HepG2 (cell line): ENCODE data around the gene MMP12. TPM values are rescaled to one million over a fixed set of nuclear protein-coding genes. Genes with fewer than 3 reads are reported as not detected.

Experiments used
- ATAC-seq: fragments of 200-7000 bp; cut with Tn5 transposase; 3 replicates; pipeline ENCODE4 v1.9.1; 2020; ENCODE audit warnings: mild to moderate bottlenecking, moderate library complexity
- BruUV-seq: library from RNA; stranded (reverse); fragments of 400-500 nt; replicated peaks from 2 replicates; lab custom pipeline; 2021; lab: Mats Ljungman, UMichigan
- CTCF ChIA-PET: fragments of 300-600 bp; formaldehyde crosslinking; extraction: SDS; loops from one replicate; lab custom pipeline; 2021; ENCODE audit warnings: low total read pairs, inconsistent platforms, low intra/inter-chr PET ratio; lab: Yijun Ruan, JAX
- POLR2A ChIA-PET: fragments of 350-600 bp; sonication (Branson Sonifier 250); formaldehyde crosslinking; loops from one replicate; lab custom pipeline; 2020; ENCODE audit warnings: antibody characterized with exemption, inconsistent platforms; lab: Yijun Ruan, JAX
- DNase-seq: peaks from one replicate; pipeline ENCODE4 v3.0.0-alpha.2; 2015; ENCODE audit warnings: low spot score
- FAIRE-seq: peaks from 3 replicates; lab custom pipeline; 2011; peaks lifted over from hg19 to GRCh38; lab: Jason Lieb, UNC
- H2AFZ ChIP-seq: one replicate; pipeline ENCODE4 v1.6.1; 2011; ENCODE audit warnings: low read length, inconsistent platforms
- H3K27ac ChIP-seq: fragments of 300-600 bp; 3 replicates; pipeline ENCODE4 v1.8.0; 2011; ENCODE audit warnings: mixed run types, mild to moderate bottlenecking, mixed read lengths, low read length, inconsistent platforms; ENCODE audit not compliant: insufficient read depth; ENCODE audit errors: extremely low read length
- H3K27me3 ChIP-seq, 2 experiments: fragments of 200-600 bp in 1 of 2; 2 replicates in 1 of 2; 3 replicates in 1 of 2; pipeline versions ENCODE4 v1.6.0 to v1.8.0; 2011; ENCODE audit warnings: low read length in 2 of 2, mild to moderate bottlenecking in 2 of 2, moderate library complexity in 2 of 2, inconsistent platforms in 1 of 2; ENCODE audit not compliant: insufficient read depth in 2 of 2, control insufficient read depth in 1 of 2
- H3K36me3 ChIP-seq, 2 experiments: fragments of 200-600 bp in 1 of 2; replicated peaks in 1 of 2; 2 replicates in 1 of 2; 3 replicates in 1 of 2; pipeline versions ENCODE4 v1.5.1 to v1.8.0; 2011; ENCODE audit warnings: low read length in 2 of 2, inconsistent platforms in 1 of 2; ENCODE audit not compliant: insufficient read depth in 2 of 2, control insufficient read depth in 1 of 2
- H3K4me1 ChIP-seq: 2 replicates; pipeline ENCODE4 v1.5.1; 2012; ENCODE audit warnings: low read length, inconsistent platforms; ENCODE audit not compliant: insufficient read depth
- H3K4me2 ChIP-seq: 2 replicates; pipeline ENCODE4 v1.6.0; 2011; ENCODE audit warnings: low read depth, low read length, inconsistent platforms
- H3K4me3 ChIP-seq, 3 experiments: fragments of 200-600 bp in 1 of 3; sonication (generic), shearing (Covaris generic) in 1 of 3; replicated peaks in 1 of 3; 2 replicates each; pipeline ENCODE4 v1.5.1; 2011 to 2016; ENCODE audit warnings: low read length in 3 of 3, inconsistent platforms in 2 of 3, low read depth in 2 of 3, mild to moderate bottlenecking in 2 of 3, control low read depth in 1 of 3, mixed read lengths in 1 of 3; ENCODE audit not compliant: insufficient read depth in 1 of 3
- H3K79me2 ChIP-seq: one replicate; pipeline ENCODE4 v1.6.1; 2011; ENCODE audit warnings: low read length, inconsistent platforms; ENCODE audit not compliant: insufficient read depth
- H3K9ac ChIP-seq: 2 replicates; pipeline ENCODE4 v1.6.0; 2011; ENCODE audit warnings: mild to moderate bottlenecking, low read depth, low read length, inconsistent platforms; ENCODE audit not compliant: insufficient read depth
- H3K9me3 ChIP-seq: 2 replicates; pipeline ENCODE4 v1.5.1; 2012; ENCODE audit warnings: mild to moderate bottlenecking, low read length
- H4K20me1 ChIP-seq: 2 replicates; pipeline ENCODE4 v1.6.0; 2011; ENCODE audit warnings: inconsistent platforms, mild to moderate bottlenecking, low read length, moderate library complexity; ENCODE audit not compliant: insufficient read depth
- HNRNPUL1 ChIP-seq: fragments of 200-400 bp; formaldehyde crosslinking; IDR thresholded peaks from 2 replicates; pipeline ENCODE4 v1.6.1; 2017; ENCODE audit warnings: low read depth, mild to moderate bottlenecking, low read length, moderate library complexity
- HOXA7 ChIP-seq: sonication (generic); formaldehyde crosslinking; IDR thresholded peaks from 2 replicates; pipeline ENCODE4 v1.8.1; 2022; ENCODE audit warnings: mild to moderate bottlenecking, missing genetic modification reagents, moderate library complexity
- POGK ChIP-seq: sonication (generic); formaldehyde crosslinking; conservative IDR thresholded peaks from 2 replicates; pipeline ENCODE4 v1.8.0; 2022; ENCODE audit warnings: mild to moderate bottlenecking, moderate library complexity, missing genetic modification reagents
- RBM22 ChIP-seq: fragments of 200-400 bp; formaldehyde crosslinking; optimal IDR thresholded peaks from 2 replicates; pipeline ENCODE3; 2017; ENCODE audit warnings: mild to moderate bottlenecking, low read length, moderate library complexity
- RFX3 ChIP-seq: IDR thresholded peaks from 2 replicates; pipeline ENCODE4 v1.6.1; 2016; ENCODE audit warnings: missing biosample characterization, missing genetic modification reagents
- SNAPC5 ChIP-seq: sonication (generic); formaldehyde crosslinking; IDR thresholded peaks from 2 replicates; pipeline ENCODE4 v1.8.1; 2023; ENCODE audit warnings: mild to moderate bottlenecking, missing genetic modification reagents, borderline replicate concordance
- ZNF296 ChIP-seq: sonication (generic); formaldehyde crosslinking; conservative IDR thresholded peaks from 2 replicates; pipeline ENCODE4 v1.5.0; 2020; ENCODE audit warnings: mild to moderate bottlenecking, missing genetic modification reagents
- ZNF34 ChIP-seq: sonication (generic); formaldehyde crosslinking; IDR thresholded peaks from 2 replicates; pipeline ENCODE4 v1.4.0; 2020; ENCODE audit warnings: mild to moderate bottlenecking, missing genetic modification reagents, borderline replicate concordance
- ZNF605 ChIP-seq: sonication (generic); formaldehyde crosslinking; IDR thresholded peaks from 2 replicates; pipeline ENCODE4 v1.8.0; 2022; ENCODE audit warnings: mild to moderate bottlenecking, missing genetic modification reagents
- ZSCAN20 ChIP-seq: sonication (generic); formaldehyde crosslinking; IDR thresholded peaks from 2 replicates; pipeline ENCODE4 v1.4.0; 2020; ENCODE audit warnings: missing genetic modification reagents, mild to moderate bottlenecking, borderline replicate concordance
- WGBS: methylation state at CpG from one replicate; pipeline ENCODE4 v1.1.6; 2017; ENCODE audit warnings: low lambda C conversion rate; 5-methylcytosine and 5-hydroxymethylcytosine counted together
- in situ Hi-C: cut with HindIII; loops from 2 replicates; pipeline ENCODE4 v1.10.0; 2017; ENCODE audit warnings: low pct_unique_long_range_greater_than_20kb; ENCODE audit not compliant: extremely low pct_ligation_motif_present
- intact Hi-C: fragments of 100-400 bp; cut with micrococcal nuclease; formaldehyde crosslinking; loops from one replicate; pipeline ENCODE4 v1.10.0; 2022; ENCODE audit not compliant: unreplicated experiment
- polyA plus RNA-seq, 8 experiments: library from polyadenylated mRNA; depleted of rRNA in 3 of 8; stranded (reverse) in 7 of 8; unstranded in 1 of 8; fragments of >200 nt; fragmentation: Illumina TruSeq in 4 of 8; extraction: Trizol in 4 of 8; gene quantifications; 2 replicates each; pipeline versions ENCODE4 v1.2.1 to v1.2.3, GENCODE V29; 2011 to 2016; ENCODE audit warnings: low read depth in 4 of 8, missing spikeins in 1 of 8, mixed read lengths in 1 of 8; ENCODE audit not compliant: insufficient read depth in 1 of 8
- total RNA-seq, 5 experiments: library from RNA; depleted of rRNA; stranded (reverse); fragments of >200 nt; fragmentation: Illumina TruSeq; extraction: Trizol; gene quantifications; 2 replicates each; pipeline ENCODE4 v1.2.3, GENCODE V29; 2016; ENCODE audit warnings: low read depth in 1 of 5
- TF ChIP-seq, protein P1 (sequence below): sonication (generic); formaldehyde crosslinking; IDR thresholded peaks from 2 replicates; pipeline ENCODE4 v1.8.0; 2022; ENCODE audit warnings: missing genetic modification reagents, mild to moderate bottlenecking, moderate library complexity, borderline replicate concordance

MMP12 gene
- total and polyA plus RNA-seq, 2 of the 13 experiments (the other 11 are each of a cell fraction or from before 2014, with no cell fraction given) = not detected

DNA sequence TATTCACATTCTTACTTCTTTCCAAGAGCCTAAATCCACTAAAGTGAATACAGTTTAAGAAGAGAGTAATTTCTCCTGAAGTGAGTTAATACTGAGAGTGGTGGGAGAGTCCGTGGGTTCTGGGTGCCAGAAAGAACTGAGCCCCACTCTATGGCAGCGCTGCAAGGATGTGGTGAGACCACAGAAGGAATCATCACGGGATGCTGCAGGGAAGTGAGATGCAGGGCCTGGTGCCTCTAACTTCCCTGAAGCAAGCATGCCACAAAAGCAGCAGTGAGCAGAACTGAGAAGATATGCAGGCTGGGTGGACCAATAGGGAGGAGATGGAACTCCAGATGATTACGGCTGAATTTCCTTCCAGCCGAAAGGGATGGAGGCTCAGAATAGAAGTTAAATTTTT, 5.0 kb upstream of the MMP12 start:
- no peaks in the 10 kb centered on the region; a peak in 1 of 5 replicates for H3K27me3 ChIP-seq
- no peak for DNase-seq
- POLR2A ChIA-PET = no interaction called here

DNA sequence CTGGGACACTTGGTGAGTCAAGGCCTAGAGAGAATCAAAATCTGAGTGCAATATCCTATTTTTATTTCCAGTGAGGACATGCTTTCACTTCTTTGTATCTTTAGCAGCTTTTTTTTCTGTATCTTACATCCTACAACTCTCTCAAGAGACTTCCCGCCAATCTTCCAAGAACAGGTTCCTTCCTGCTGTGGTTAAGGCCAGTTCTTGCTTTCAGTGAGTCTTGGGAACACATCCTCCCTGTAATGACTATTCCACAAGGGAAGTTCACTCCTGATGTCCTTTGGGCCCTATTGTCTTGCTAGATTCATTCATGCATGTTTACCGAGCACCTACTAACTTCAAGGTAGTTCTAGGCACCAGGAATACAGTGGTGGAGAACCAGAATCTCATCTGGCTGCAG, 3.8 kb upstream of the MMP12 start:
- no peaks in the 10 kb centered on the region; a peak in 1 of 5 replicates for H3K27me3 ChIP-seq
- H3K36me3 ChIP-seq = no peaks in the 10 kb centered on the region
- H3K9me3 ChIP-seq = no peaks in the 10 kb centered on the region
- H3K79me2 ChIP-seq = no peaks in the 10 kb centered on the region
- FAIRE-seq = no peak
- in situ Hi-C loops (no loop called here), intact Hi-C loops (no loop called here)
- POLR2A ChIA-PET = no interaction called here
- no peak for ATAC-seq
- no peak overlapping the region for H3K9ac ChIP-seq
- no peak for TF ChIP-seq HOXA7
- no peak for TF ChIP-seq HNRNPUL1
- TF ChIP-seq, protein P1, sequence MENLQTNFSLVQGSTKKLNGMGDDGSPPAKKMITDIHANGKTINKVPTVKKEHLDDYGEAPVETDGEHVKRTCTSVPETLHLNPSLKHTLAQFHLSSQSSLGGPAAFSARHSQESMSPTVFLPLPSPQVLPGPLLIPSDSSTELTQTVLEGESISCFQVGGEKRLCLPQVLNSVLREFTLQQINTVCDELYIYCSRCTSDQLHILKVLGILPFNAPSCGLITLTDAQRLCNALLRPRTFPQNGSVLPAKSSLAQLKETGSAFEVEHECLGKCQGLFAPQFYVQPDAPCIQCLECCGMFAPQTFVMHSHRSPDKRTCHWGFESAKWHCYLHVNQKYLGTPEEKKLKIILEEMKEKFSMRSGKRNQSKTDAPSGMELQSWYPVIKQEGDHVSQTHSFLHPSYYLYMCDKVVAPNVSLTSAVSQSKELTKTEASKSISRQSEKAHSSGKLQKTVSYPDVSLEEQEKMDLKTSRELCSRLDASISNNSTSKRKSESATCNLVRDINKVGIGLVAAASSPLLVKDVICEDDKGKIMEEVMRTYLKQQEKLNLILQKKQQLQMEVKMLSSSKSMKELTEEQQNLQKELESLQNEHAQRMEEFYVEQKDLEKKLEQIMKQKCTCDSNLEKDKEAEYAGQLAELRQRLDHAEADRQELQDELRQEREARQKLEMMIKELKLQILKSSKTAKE (CRISPR knock-in tag) = no peak
- no peak for TF ChIP-seq POGK (CRISPR knock-in tag)
- no peak for TF ChIP-seq ZNF296 (CRISPR knock-in tag)
- TF ChIP-seq RBM22 = no peak
- TF ChIP-seq ZNF605 (CRISPR knock-in tag) = no peak
- no peak for TF ChIP-seq ZNF34
- no peak for TF ChIP-seq RFX3 (CRISPR knock-in tag)
- no peak for TF ChIP-seq SNAPC5
- DNase-seq = no peak
- 24% methylated on average over 2 of the region's 2 CpGs for WGBS
- no peak overlapping the region for H3K4me2 ChIP-seq
- H3K4me1 ChIP-seq = no peaks in the 10 kb centered on the region
- no peaks in the 10 kb centered on the region for H4K20me1 ChIP-seq
- H3K27ac ChIP-seq = no peak overlapping the region
- BruUV-seq = no TSS peak
- H2AFZ ChIP-seq = no peak overlapping the region
- CTCF ChIA-PET = no interaction called here
- no peak overlapping the region for H3K4me3 ChIP-seq

More for the DNA sequence above, 5.0 kb upstream of the MMP12 start:
- no peak overlapping the region for H3K9ac ChIP-seq
- no peak for TF ChIP-seq ZSCAN20 (CRISPR knock-in tag)
- TF ChIP-seq, all 625 proteins: peak for 0
- Histone ChIP-seq H3K4me2 (no peak overlapping the region), H2AFZ (no peak overlapping the region), H3K9me3 (no peaks in the 10 kb centered on the region), H3K79me2 (no peaks in the 10 kb centered on the region), H3K4me3 (no peak overlapping the region), H3K27ac (no peak overlapping the region), H3K4me1 (no peaks in the 10 kb centered on the region), H3K36me3 (no peaks in the 10 kb centered on the region), H4K20me1 (no peaks in the 10 kb centered on the region)
- 49% methylated on average over 5 of the region's 5 CpGs for WGBS
- in situ Hi-C loops (no loop called here), intact Hi-C loops (no loop called here)
- FAIRE-seq = no peak
- BruUV-seq = no TSS peak
- CTCF ChIA-PET = no interaction called here
- no peak for ATAC-seq
